Skeletal muscle satellite cell (primary cell): Measurements from ENCODE around the gene PARD3.

Source experiments
- H3K27me3 ChIP-seq: 2 replicates; pipeline ENCODE4 v1.7.0; 2013; ENCODE audit warnings: low read length; ENCODE audit not compliant: control insufficient read depth, insufficient read depth
- H3K36me3 ChIP-seq: 2 replicates; pipeline ENCODE4 v1.7.0; 2013; ENCODE audit warnings: mild to moderate bottlenecking, control low read depth, low read length; ENCODE audit not compliant: insufficient read depth
- H3K4me1 ChIP-seq: 2 replicates; pipeline ENCODE4 v1.7.0; 2013; ENCODE audit warnings: low read length; ENCODE audit not compliant: control insufficient read depth, insufficient read depth
- H3K4me2 ChIP-seq: 2 replicates; pipeline ENCODE4 v1.7.0; 2013; ENCODE audit warnings: mild to moderate bottlenecking, low read length
- H3K4me3 ChIP-seq: 2 replicates; pipeline ENCODE4 v1.7.0; 2013; ENCODE audit warnings: low read length
- H3K9ac ChIP-seq: 2 replicates; pipeline ENCODE4 v1.7.0; 2013; ENCODE audit warnings: mild to moderate bottlenecking, low read depth, low read length, moderate library complexity
- H3K9me3 ChIP-seq: replicated peaks from 2 replicates; pipeline ENCODE4 v1.7.0; 2013; ENCODE audit warnings: mild to moderate bottlenecking, control low read depth, low read length

The PARD3 gene

DNA sequence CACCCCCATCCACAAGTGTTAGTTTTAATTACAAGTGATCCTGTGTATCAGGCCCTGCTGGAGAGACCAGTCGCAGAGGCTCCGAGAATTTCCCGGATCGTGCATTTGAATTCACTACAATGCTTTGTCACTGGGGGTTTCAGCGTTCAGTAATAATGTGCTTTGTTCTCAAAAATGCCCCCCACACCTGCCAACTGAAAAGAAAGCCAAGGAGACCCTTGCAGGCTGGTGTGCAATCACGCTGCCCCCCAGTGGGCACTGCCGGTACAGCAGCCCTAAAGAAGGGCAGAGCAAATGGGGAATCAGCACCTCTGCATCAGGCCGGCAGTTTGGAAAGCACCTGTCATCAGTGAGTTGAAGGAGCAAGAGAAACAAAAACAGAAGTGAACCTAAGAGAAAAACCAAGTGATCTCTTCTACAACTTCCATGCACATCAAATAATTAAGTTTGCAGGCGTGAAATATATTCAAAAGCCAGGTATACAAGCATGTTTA lies 177.6 kb downstream of the PARD3 start:
- H3K9me3 ChIP-seq: no peaks in the 10 kb centered on the region
- no peaks in the 10 kb centered on the region for H3K36me3 ChIP-seq
- no peak overlapping the region for H3K4me3 ChIP-seq
- H3K9ac ChIP-seq: no peak overlapping the region
- peaks cover 6% of the 10 kb centered on the region for H3K4me1 ChIP-seq
- no peak overlapping the region for H3K4me2 ChIP-seq
- no peaks in the 10 kb centered on the region for H3K27me3 ChIP-seq

DNA sequence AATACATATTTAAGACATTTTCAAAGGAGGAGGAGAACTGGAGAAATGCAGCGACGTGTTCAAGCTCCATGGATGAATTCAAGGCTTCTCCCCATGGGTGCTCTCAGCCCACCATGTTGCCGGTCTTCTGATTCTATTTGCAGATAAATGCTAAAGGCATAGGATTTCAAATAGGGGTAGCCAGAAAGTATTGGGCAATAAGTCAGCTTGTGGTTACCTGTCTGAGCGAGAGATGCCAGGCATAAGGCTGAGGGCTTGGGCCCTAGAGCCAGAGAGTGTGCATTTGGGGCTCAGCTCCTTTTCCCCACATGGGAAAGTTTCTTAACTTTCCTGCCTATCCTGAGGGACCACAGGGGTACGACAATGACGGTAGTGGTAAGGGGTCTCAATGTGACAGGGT lies 180.0 kb downstream of the PARD3 start:
- Histone ChIP-seq H3K4me1 (peaks cover 6% of the 10 kb centered on the region), H3K4me3 (no peak overlapping the region), H3K36me3 (no peaks in the 10 kb centered on the region), H3K27me3 (no peaks in the 10 kb centered on the region), H3K9me3 (no peaks in the 10 kb centered on the region), H3K4me2 (no peak overlapping the region), H3K9ac (no peak overlapping the region)

DNA sequence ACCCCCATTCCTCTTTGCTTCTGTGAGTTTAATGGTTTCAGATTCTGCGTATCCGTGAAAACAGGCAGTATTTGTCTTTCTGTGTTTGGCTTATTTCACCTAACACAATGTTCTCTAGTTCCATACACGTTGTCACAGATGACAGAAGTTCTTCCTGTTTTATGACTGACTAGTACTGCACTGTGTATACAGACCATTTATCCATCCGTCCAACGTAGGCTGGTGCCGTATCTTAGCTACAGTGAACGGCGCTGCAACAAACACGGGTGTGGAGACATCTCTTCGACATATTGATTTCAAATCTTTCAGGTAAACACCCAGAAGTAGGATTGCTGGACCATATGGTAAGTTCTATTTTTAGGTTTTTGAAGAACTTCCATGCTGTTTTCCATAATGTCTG lies 181.7 kb downstream of the PARD3 start:
- H3K27me3 ChIP-seq: no peaks in the 10 kb centered on the region
- no peak overlapping the region for H3K9ac ChIP-seq
- no peaks in the 10 kb centered on the region for H3K9me3 ChIP-seq
- H3K4me1 ChIP-seq: peaks cover 7% of the 10 kb centered on the region
- no peak overlapping the region for H3K4me3 ChIP-seq
- H3K4me2 ChIP-seq: no peak overlapping the region
- no peaks in the 10 kb centered on the region for H3K36me3 ChIP-seq

DNA sequence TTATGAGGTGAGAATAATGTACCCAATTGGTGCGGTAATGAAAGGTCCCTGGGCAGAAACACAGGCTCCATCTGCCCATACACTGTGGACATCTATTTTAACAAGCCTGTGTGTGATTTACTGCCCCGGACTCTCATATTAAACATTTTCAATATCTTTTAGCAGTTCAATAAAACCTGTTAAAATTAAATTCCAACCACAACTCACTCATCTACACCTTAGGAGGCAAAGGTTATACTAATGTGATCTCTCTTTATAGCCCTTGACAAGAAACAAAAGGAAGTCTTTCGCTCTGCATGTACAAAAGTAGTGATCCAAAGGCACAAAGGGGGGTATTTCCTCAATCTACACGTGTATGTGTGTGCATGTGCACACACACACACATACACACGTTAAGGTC lies 186.0 kb downstream of the PARD3 start:
- Histone ChIP-seq H3K9me3 (no peaks in the 10 kb centered on the region), H3K4me2 (no peak overlapping the region), H3K27me3 (no peaks in the 10 kb centered on the region), H3K4me3 (no peak overlapping the region), H3K4me1 (peaks cover 17% of the 10 kb centered on the region), H3K36me3 (no peaks in the 10 kb centered on the region), H3K9ac (no peak overlapping the region)

DNA sequence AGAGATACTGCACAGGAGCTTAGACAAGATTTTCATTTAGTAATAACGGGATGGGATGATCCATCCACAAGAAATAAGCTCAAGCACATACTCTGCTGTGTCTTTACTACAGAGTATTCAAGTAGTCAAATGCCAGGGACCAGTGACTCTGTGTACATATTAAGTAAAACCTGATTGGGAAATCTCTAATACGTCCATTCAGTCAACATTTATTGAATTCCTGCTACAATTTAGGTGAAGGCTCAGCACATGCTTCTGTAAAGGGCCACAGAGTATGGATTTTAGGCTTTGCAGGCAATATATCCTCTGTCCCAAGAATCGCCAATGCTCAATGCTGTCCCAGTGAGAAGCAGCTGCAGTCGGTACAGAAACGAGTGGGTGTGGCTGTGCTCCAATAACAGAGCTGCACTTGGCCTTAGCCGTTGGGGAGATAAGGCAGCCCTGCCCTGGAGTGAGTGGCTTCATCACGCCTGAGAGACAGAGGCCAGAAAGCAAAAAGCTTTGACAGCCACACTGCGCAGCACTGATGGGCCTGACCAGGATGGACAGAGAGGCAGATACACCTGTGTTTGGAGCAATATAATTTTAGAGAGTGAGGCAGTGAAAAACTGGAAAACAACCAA lies 186.8 kb downstream of the PARD3 start:
- Histone ChIP-seq H3K4me2 (peak overlapping the region; percentile 25), H3K9ac (no peak overlapping the region), H3K36me3 (no peaks in the 10 kb centered on the region), H3K4me3 (no peak overlapping the region), H3K9me3 (no peaks in the 10 kb centered on the region), H3K27me3 (no peaks in the 10 kb centered on the region), H3K4me1 (peaks cover 17% of the 10 kb centered on the region)

DNA sequence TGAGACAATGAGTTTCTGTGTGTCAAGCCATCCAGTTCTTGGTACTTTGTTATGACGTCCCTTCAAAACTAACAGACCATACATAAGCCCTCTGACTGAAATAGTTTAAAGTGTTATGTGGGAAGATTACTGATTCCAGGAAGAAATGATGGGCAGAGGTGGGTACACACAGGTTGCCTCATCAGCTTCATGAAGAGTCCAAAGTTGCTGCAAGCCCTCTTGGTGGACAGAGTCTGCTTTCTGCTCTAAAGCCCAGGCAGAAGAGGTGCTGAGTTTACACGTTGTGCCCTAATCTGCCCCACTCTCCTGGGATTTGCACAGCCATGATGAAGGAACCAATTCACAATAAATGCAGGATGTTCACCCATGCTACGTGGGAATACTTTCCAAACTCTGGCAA lies 187.4 kb downstream of the PARD3 start:
- H3K4me1 ChIP-seq: peaks cover 17% of the 10 kb centered on the region
- H3K9ac ChIP-seq: no peak overlapping the region
- H3K27me3 ChIP-seq: no peaks in the 10 kb centered on the region
- no peaks in the 10 kb centered on the region for H3K36me3 ChIP-seq
- no peak overlapping the region for H3K4me3 ChIP-seq
- no peak overlapping the region for H3K4me2 ChIP-seq
- H3K9me3 ChIP-seq: no peaks in the 10 kb centered on the region

DNA sequence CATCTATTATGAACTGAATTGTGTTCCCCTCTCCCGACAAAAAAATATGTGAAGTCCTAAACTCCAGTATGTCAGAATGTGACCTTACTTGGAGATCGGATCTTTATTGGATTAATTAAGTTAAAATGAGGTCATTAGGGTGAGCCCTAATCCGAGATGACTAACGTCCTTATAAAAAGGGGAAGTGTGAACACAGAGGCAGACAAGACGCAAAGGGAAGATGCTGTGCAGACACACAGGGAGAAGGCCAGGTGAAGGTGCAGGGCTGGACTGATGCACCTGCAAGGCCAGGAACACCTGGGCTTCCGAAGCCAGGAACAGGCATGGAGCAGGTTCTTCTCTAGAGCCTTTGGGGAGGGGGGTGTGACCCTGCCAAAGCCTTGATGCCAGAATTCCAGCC lies 187.8 kb downstream of the PARD3 start:
- Histone ChIP-seq H3K27me3 (no peaks in the 10 kb centered on the region), H3K36me3 (no peaks in the 10 kb centered on the region), H3K4me2 (no peak overlapping the region), H3K4me3 (no peak overlapping the region), H3K9me3 (no peaks in the 10 kb centered on the region), H3K9ac (no peak overlapping the region), H3K4me1 (peaks cover 17% of the 10 kb centered on the region)

DNA sequence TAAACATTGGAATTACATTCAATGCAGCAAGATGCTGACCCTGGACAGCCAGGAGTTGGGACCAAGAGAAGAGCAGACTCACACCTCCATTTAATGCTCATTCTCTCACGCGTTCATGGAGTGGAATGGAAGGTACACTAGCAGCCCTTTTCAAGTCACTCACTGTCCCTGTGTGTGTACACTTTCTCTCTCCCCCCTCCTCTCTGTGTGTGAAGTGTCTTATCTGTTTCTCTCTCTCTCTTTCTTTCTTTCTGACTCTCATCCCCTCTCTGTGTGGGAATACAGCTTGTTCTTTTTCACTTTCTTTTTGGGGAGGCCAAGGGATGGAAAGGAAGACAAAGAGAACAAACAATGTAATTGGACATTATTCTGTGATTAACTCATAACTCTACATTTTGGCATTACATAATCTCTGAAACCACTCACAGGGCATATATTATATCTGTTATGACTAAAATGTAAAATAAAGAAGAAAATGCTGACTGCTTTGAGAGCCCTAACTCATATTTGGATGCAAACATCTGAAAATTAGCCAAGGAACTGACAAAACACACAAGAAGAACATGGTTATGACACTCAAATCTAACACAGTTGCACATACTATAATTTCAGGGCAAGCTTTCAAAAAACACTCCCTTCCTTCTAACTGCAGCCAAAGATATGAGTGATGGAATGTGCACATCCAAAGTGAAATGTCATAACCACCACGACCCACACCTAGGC lies 188.8 kb downstream of the PARD3 start:
- H3K9me3 ChIP-seq: no peaks in the 10 kb centered on the region
- no peak overlapping the region for H3K4me3 ChIP-seq
- peak overlapping the region; percentile 44 for H3K4me2 ChIP-seq
- no peaks in the 10 kb centered on the region for H3K27me3 ChIP-seq
- H3K36me3 ChIP-seq: no peaks in the 10 kb centered on the region
- H3K4me1 ChIP-seq: peaks cover 17% of the 10 kb centered on the region
- H3K9ac ChIP-seq: no peak overlapping the region

DNA sequence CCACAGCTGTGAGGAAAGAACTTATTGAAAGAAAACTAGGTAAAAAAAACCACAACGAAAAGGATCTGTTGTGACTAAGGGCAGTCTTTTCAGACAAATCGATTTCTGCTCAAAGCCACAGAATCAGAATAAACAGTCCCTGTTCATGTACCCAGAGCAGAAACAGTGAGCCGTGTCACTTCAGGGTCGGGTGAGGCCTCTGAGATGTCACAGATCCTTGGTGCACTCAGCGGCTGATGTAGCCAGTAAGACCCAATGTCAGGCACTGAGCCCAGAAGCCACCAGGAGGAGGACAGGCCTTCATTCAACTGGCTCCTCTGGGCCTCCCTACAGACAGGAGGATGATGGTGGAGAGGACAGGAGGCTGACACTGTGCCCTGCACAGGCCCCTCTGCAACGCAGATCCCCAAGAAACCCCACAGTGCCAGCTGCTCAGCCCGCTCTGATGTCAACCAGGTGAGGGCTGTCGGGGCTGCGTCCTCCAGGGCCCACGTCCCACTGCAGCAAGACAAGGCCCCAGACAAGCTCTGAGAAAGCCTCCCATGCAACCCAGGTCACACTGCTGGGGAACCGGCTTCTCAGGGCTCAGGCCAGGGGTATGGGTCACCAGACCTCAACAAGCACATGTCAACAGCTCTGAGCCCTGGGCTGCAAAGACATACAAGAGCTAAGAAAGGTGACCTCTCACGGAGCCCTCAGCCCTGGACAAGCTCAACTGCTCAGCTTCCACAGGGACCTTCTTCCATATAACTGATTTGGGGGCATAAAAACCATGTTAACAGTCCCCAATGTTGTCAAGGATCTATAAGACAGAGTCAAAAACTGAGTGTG lies 190.6 kb downstream of the PARD3 start:
- H3K4me2 ChIP-seq: no peak overlapping the region
- no peak overlapping the region for H3K9ac ChIP-seq
- H3K27me3 ChIP-seq: no peaks in the 10 kb centered on the region
- no peaks in the 10 kb centered on the region for H3K9me3 ChIP-seq
- no peak overlapping the region for H3K4me3 ChIP-seq
- H3K4me1 ChIP-seq: peaks cover 17% of the 10 kb centered on the region
- H3K36me3 ChIP-seq: no peaks in the 10 kb centered on the region

DNA sequence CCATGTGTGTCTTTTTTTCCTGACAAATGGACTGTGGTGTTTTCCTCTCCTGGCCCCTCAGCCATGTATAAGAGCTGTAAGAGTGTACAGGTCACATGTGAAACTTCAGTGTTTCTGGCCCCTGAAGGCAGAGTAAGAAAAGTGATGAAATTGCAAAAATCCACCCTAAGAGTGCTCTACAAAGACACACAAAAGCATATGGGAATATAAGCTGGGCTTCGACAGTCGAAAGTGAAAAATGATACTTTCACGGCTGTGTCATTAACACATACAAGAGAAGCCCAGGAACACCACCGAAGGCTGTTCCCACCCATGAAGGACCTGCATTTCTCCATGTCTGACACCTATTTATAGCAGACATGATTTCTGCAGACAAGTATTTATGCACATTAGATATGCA lies 192.2 kb downstream of the PARD3 start:
- peaks cover 10% of the 10 kb centered on the region for H3K4me1 ChIP-seq
- no peak overlapping the region for H3K4me3 ChIP-seq
- H3K9ac ChIP-seq: no peak overlapping the region
- no peak overlapping the region for H3K4me2 ChIP-seq
- H3K27me3 ChIP-seq: no peaks in the 10 kb centered on the region
- H3K36me3 ChIP-seq: no peaks in the 10 kb centered on the region
- H3K9me3 ChIP-seq: no peaks in the 10 kb centered on the region

DNA sequence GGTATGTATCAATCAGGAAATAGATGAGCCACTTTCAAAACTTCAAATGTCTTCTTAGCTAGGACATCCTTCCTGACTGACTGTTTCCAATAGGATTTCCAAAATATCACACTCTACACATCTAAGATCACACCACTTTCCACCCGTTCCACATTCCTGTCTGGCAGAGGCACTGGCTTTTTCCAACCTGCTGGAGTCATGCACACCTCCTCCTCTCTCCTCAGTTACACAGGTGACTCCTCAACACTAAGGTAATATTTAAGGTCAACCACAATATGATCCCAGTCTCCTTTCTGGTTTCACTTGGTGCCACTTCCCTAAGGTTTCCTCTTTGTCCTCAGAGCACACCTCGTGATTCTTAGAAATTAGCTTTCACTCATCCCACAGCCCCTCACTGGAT lies 196.5 kb downstream of the PARD3 start:
- no peaks in the 10 kb centered on the region for H3K36me3 ChIP-seq
- H3K4me3 ChIP-seq: no peak overlapping the region
- H3K4me1 ChIP-seq: peaks cover 4% of the 10 kb centered on the region
- H3K4me2 ChIP-seq: no peak overlapping the region
- no peaks in the 10 kb centered on the region for H3K9me3 ChIP-seq
- no peak overlapping the region for H3K9ac ChIP-seq
- no peaks in the 10 kb centered on the region for H3K27me3 ChIP-seq
